ENCODE data around the gene KCTD11.
A peak's percentile ranks its signal among the peaks of the same experiment; 100 is the strongest.

Gene KCTD11

DNA sequence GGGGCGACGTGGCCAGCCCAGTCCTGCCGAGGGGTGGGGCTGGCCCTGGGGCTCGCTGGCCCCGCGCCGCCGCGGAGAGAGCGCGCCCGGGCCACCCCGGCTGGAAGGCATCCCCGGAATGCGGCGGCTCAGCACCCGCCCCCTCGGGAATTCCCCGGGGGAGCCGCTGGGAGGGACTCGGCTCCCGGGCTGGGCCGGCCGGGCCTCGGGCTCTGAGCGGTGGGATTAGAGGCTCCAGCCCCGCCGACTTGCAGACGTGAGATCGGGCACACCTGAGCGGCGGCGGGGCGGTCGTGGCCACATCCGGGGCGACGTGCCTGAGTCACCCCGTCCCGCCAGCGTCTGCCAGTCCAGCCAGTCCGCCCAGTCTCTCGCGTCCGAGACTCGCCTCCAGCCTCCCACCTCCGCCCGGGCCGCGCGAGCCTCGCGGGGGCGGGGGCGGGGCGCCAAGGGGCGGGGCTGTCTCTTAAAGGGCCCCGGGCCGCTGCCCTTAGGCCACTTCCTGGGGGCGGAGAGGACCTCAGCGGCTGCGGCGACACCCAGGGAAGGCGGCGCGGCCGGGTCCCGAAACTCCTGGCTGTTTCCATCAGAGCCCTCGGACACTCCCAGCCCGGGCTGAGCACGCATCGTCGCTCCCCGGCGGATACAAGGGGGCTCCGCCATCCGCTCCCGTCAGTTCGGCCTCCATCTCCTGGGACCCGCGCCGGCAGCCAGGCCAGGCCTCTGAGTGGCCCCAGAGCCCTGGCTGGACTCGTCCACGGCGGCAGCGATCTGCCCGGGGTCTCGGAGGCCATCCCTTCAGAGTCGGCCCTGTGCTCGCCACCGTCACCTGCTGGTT lies at the start of gene KCTD11:
KCTD11 (plus strand) TSS at position 498 of the 838 bp plus-strand sequence.
- ChIA-PET CTCF (interaction anchor here (0.7 to 5.4 kb wide), 7 partner anchors 10 to 209 kb away, joined by 3 to 67 read pairs (median 7); partner anchors contain the start of genes FGF11, PLSCR3, SENP3 and TMEM102), POLR2A (interaction anchor here (0.6 to 2.0 kb wide), 5 partner anchors 22 to 236 kb away, joined by 3 to 11 read pairs (median 3); partner anchors contain the start of genes NEURL4, POLR2A and SLC2A4)
- H3K4me3 ChIP-seq (ENCODE audit: low read depth, low read length): peak within 1 kb of the TSS; percentile 96
- TF ChIP-seq, protein P1, sequence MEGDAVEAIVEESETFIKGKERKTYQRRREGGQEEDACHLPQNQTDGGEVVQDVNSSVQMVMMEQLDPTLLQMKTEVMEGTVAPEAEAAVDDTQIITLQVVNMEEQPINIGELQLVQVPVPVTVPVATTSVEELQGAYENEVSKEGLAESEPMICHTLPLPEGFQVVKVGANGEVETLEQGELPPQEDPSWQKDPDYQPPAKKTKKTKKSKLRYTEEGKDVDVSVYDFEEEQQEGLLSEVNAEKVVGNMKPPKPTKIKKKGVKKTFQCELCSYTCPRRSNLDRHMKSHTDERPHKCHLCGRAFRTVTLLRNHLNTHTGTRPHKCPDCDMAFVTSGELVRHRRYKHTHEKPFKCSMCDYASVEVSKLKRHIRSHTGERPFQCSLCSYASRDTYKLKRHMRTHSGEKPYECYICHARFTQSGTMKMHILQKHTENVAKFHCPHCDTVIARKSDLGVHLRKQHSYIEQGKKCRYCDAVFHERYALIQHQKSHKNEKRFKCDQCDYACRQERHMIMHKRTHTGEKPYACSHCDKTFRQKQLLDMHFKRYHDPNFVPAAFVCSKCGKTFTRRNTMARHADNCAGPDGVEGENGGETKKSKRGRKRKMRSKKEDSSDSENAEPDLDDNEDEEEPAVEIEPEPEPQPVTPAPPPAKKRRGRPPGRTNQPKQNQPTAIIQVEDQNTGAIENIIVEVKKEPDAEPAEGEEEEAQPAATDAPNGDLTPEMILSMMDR (IDR thresholded peaks at IDR 0.05; ENCODE audit: insufficient read depth, low read length, missing control alignments): peak; percentile 75
- DNase-seq (ENCODE audit: low read depth, low spot score): peak; percentile 62

- H3K4me3 ChIP-seq (ENCODE audit: low read depth, low read length): no peak overlapping the region
- DNase-seq (ENCODE audit: low read depth, low spot score): no peak
- TF ChIP-seq, protein P1 (IDR thresholded peaks at IDR 0.05; ENCODE audit: insufficient read depth, low read length, missing control alignments): no peak
- CTCF ChIA-PET: interaction anchor here (1.0 to 11.7 kb wide), 2 partner anchors 20 to 256 kb away, joined by 3 to 255 read pairs; partner anchors contain the start of gene SLC2A4
- POLR2A ChIA-PET: no interaction called here
These were observed 47.8 kb upstream of the KCTD11 start for GRCh38 chr17:7304179-7304578.

GRCh38 chr17:7306911-7307685 lies 44.9 kb upstream of the KCTD11 start, which contains the start of gene EIF5A:
Gene EIF5A, plus strand, starts transcription at chr17:7307628. Its CDS starts 2,008 bp downstream, at chr17:7309636.
- POLR2A ChIA-PET: no interaction called here
- DNase-seq (ENCODE audit: low read depth, low spot score): peak; percentile 99

GRCh38 chr17:7307686-7308624 lies 44.0 kb upstream of the KCTD11 start:
- DNase-seq (ENCODE audit: low read depth, low spot score): no peak
- TF ChIP-seq, protein P1 (IDR thresholded peaks at IDR 0.05; ENCODE audit: insufficient read depth, low read length, missing control alignments): no peak
- ChIA-PET CTCF (interaction anchor here (0.6 to 1.3 kb wide), 2 partner anchors 11 to 23 kb away, joined by 3 to 4 read pairs; no protein-coding TSS in a partner anchor), POLR2A (interaction anchor here (1.6 kb wide), 1 partner anchor 22 kb away, joined by 4 read pairs; no protein-coding TSS in a partner anchor)
- H3K4me3 ChIP-seq (ENCODE audit: low read depth, low read length): peak overlapping the region; percentile 92

More at GRCh38 chr17:7306911-7307685, 44.9 kb upstream of the KCTD11 start, which contains the start of gene EIF5A:
- CTCF ChIA-PET: interaction anchor here (2.3 to 11.7 kb wide), 2 partner anchors 11 to 23 kb away, joined by 15 to 255 read pairs; partner anchors contain the start of gene SLC2A4
- peak within 1 kb of the TSS; percentile 92 for H3K4me3 ChIP-seq (ENCODE audit: low read depth, low read length)
- TF ChIP-seq, protein P1 (IDR thresholded peaks at IDR 0.05; ENCODE audit: insufficient read depth, low read length, missing control alignments): no peak

DNA sequence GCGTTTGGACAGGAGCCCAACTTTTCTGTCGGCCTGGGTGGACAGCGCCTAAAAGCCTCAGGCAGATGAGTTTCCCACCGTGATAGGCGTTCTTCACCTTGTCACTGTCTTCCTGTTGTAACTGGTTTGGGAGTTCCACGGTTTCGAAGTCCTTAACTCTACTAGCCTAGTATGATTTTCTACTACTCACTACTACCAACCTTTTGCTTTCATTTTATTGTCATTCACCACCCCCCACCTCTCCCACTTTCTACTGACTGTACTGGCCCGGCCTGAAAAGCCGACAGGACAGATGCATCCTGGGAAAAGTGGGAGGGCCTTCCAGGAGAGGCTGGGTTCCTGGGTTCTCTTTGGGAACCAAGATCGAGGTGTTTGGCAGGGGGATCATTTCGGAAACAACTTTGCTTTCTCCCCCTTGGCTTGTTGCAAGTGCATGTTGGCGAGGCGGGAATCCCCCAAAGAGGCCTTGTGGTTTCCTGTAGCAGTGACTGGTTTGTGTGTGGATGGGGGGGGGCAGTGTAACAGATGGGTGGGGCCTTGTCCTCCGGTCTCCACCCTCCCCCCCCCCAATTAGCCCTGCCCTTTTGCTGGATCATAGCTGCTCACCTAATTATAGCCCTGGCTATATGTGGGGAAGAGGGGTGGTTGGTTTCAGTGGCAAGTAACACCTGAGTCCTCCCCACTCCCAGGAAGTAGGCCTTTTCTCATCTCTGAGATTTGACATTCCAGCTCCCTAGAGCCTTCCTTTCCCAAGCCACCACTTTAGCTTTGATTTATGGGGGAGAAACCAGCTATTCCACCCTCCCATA lies 43.1 kb upstream of the KCTD11 start:
- TF ChIP-seq, protein P1 (IDR thresholded peaks at IDR 0.05; ENCODE audit: insufficient read depth, low read length, missing control alignments): no peak
- CTCF ChIA-PET: interaction anchor here (1.2 to 1.8 kb wide), 4 partner anchors 12 to 252 kb away, joined by 4 to 6 read pairs (median 4); no protein-coding TSS in a partner anchor
- POLR2A ChIA-PET: interaction anchor here (1.6 kb wide), 1 partner anchor 21 kb away, joined by 4 read pairs; no protein-coding TSS in a partner anchor
- no peak for DNase-seq (ENCODE audit: low read depth, low spot score)
- H3K4me3 ChIP-seq (ENCODE audit: low read depth, low read length): peak overlapping the region; percentile 92
